PC-9 (cell line): ENCODE measurements around the gene SESN1.

ENCODE experiments used
- CTCF ChIP-seq: fragments of 200-600 bp; sonication (generic); conservative IDR thresholded peaks from 2 replicates; pipeline ENCODE4 v1.6.1; 2017; ENCODE audit warnings: mixed run types, antibody characterized with exemption, mild to moderate bottlenecking, moderate library complexity
- EZH2 ChIP-seq: fragments of 200-600 bp; sonication (generic); IDR thresholded peaks from 2 replicates; pipeline ENCODE4 v1.8.0; 2017; ENCODE audit warnings: antibody characterized with exemption, low read depth

GRCh38 chr6:108966855-108967755 is 127.5 kb downstream of the SESN1 start:
- no peak for TF ChIP-seq CTCF
- no peak for TF ChIP-seq EZH2
